CD8-positive, alpha-beta memory T cell (primary cell): ENCODE measurements around the gene TBC1D5. TPM values are rescaled to one million over a fixed set of nuclear protein-coding genes. Genes with fewer than 3 reads are reported as not detected.
A peak's percentile ranks its signal among the peaks of the same experiment; 100 is the strongest.
"Not testable (repeated sequence)": the region's sequence is repeated elsewhere in the genome, so short reads cannot be mapped to it uniquely, and the experiment has no call there.

ENCODE experiments used
- CTCF ChIA-PET: fragments of 350-600 bp; sonication (Branson Sonifier 250); formaldehyde crosslinking; loops from one replicate; lab custom pipeline; 2021; ENCODE audit warnings: antibody characterized with exemption; lab: Charles Lee
- POLR2A ChIA-PET: fragments of 350-600 bp; sonication (Branson Sonifier 250); formaldehyde crosslinking; loops from one replicate; lab custom pipeline; 2021; ENCODE audit warnings: antibody characterized with exemption; lab: Charles Lee
- DNase-seq, 5 donors: peaks; one replicate each; pipeline versions ENCODE4 v3.0.0 to v3.0.0-alpha.2; 2020 to 2022; ENCODE audit warnings: mixed read lengths in 1 of 5
- H3K27ac ChIP-seq: one replicate; pipeline ENCODE4 v1.7.0; 2013; ENCODE audit warnings: low read depth, mild to moderate bottlenecking, low read length, moderate library complexity
- H3K27me3 ChIP-seq: 2 replicates; pipeline ENCODE4 v1.7.0; 2013; ENCODE audit warnings: low read length, mild to moderate bottlenecking; ENCODE audit not compliant: insufficient read depth, poor library complexity, severe bottlenecking
- H3K36me3 ChIP-seq: 2 replicates; pipeline ENCODE4 v1.7.0; 2013; ENCODE audit warnings: mild to moderate bottlenecking, low read length, moderate library complexity; ENCODE audit not compliant: insufficient read depth
- H3K4me1 ChIP-seq: 2 replicates; pipeline ENCODE4 v1.7.0; 2013; ENCODE audit warnings: mild to moderate bottlenecking, low read length, moderate library complexity; ENCODE audit not compliant: insufficient read depth
- H3K4me3 ChIP-seq: 2 replicates; pipeline ENCODE4 v1.7.0; 2013; ENCODE audit warnings: mild to moderate bottlenecking, low read length
- H3K9me3 ChIP-seq: 2 replicates; pipeline ENCODE4 v1.7.0; 2013; ENCODE audit warnings: mild to moderate bottlenecking, low read length
- H3K27ac Mint-ChIP-seq, 8 donors: one replicate each; pipeline ENCODE4 v1.8.0; 2020 to 2021; ENCODE audit warnings: mixed read lengths in 8 of 8, mild to moderate bottlenecking in 6 of 8, inconsistent platforms in 3 of 8, moderate library complexity in 3 of 8
- H3K27me3 Mint-ChIP-seq, 2 donors: one replicate each; pipeline ENCODE4 v1.8.0; 2020 to 2021; ENCODE audit warnings: mixed read lengths in 2 of 2, mild to moderate bottlenecking in 1 of 2, moderate library complexity in 1 of 2
- H3K36me3 Mint-ChIP-seq, 3 donors: one replicate each; pipeline ENCODE4 v1.8.0; 2020 to 2021; ENCODE audit warnings: mixed read lengths in 3 of 3, inconsistent platforms in 1 of 3, mild to moderate bottlenecking in 1 of 3
- H3K4me1 Mint-ChIP-seq, 3 donors: one replicate each; pipeline ENCODE4 v1.8.0; 2020 to 2021; ENCODE audit warnings: mixed read lengths in 3 of 3, inconsistent platforms in 1 of 3, mild to moderate bottlenecking in 1 of 3
- H3K4me3 Mint-ChIP-seq, 7 donors: one replicate each; pipeline ENCODE4 v1.8.0; 2020 to 2021; ENCODE audit warnings: mixed read lengths in 7 of 7, mild to moderate bottlenecking in 6 of 7, moderate library complexity in 4 of 7, inconsistent platforms in 2 of 7
- H3K9me3 Mint-ChIP-seq, 5 donors: one replicate each; pipeline ENCODE4 v1.8.0; 2020 to 2022; ENCODE audit warnings: mixed read lengths in 5 of 5, mild to moderate bottlenecking in 3 of 5, moderate library complexity in 2 of 5, inconsistent platforms in 1 of 5
- polyA plus RNA-seq: library from polyadenylated mRNA; unstranded; fragments of 300-500 nt; fragmentation: Illumina TruSeq; gene quantifications from one replicate; pipeline ENCODE4 v1.2.3, GENCODE V29; 2021
- total RNA-seq, 2 experiments: library from RNA; stranded (reverse); gene quantifications; one replicate each; pipeline ENCODE4 v1.2.3, GENCODE V29; 2021

The TBC1D5 gene
- total and polyA plus RNA-seq, 3 experiments from 2014 or later, result 35.8 to 45.1 (median 40.0) TPM

DNA sequence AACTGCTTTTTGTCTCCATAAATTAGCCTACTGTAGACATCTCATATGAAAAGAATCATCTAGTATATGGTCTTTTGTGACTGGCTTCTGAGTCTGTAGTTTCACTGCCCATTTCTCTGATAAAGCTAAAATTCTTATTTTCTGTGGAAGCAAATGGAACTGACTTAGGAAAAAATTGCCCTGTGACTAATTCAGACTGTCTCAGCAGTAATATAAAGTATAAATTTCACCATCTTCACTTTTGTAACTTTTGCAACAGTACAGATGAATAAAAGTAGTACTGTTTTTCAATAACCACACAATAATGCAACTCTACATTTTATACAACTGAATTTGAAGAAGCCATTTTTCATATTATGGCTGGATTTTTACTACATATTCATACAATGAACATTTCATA lies 104.1 kb downstream of the TBC1D5 start:
- Mint-ChIP-seq H3K4me1 (peaks cover 5 to 32% (median 14%) of the 10 kb centered on the region in 3 donors), H3K36me3 (peaks cover 0 to 4% (median 0%) of the 10 kb centered on the region in 3 donors), H3K27me3 (no peaks in the 10 kb centered on the region), H3K4me3 (no peak overlapping the region), H3K9me3 (no peaks in the 10 kb centered on the region), H3K27ac (no peak overlapping the region)
- Histone ChIP-seq H3K9me3 (no peaks in the 10 kb centered on the region), H3K4me3 (no peak overlapping the region), H3K27ac (no peak overlapping the region), H3K27me3 (no peaks in the 10 kb centered on the region), H3K36me3 (no peaks in the 10 kb centered on the region), H3K4me1 (no peaks in the 10 kb centered on the region)
- ChIA-PET CTCF (interaction anchor here (1.2 kb wide), 1 partner anchor 9 kb away, joined by 3 read pairs; no protein-coding TSS in a partner anchor), POLR2A (no interaction called here)
- DNase-seq, result no peak

DNA sequence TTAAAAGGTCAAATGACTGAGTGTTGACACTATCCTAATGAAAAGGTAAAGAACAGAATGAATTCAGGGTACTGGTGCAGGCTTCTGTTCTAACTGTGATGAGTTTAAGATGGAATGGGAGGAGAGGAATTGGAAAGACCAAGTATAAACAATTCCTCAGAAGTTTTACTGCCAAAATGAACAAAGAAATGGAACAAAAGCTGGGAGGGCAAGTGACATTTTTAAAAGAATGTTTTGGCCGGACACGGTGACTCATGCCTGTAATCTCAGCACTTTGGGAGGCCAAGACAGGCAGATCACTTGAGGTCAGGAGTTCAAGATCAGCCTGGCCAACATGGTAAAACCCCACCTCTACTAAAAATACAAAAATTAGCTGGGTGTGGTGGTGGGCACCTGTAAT lies 106.8 kb downstream of the TBC1D5 start:
- H3K4me3 Mint-ChIP-seq, H3K4me3 ChIP-seq, H3K36me3 ChIP-seq, DNase-seq, H3K27me3 ChIP-seq, POLR2A ChIA-PET, H3K4me1 ChIP-seq, CTCF ChIA-PET, H3K27me3 Mint-ChIP-seq, H3K9me3 Mint-ChIP-seq, H3K9me3 ChIP-seq, H3K27ac Mint-ChIP-seq, H3K36me3 Mint-ChIP-seq, H3K27ac ChIP-seq: not testable (repeated sequence)
- peaks cover 20 to 49% (median 23%) of the 10 kb centered on the region in 3 donors for H3K4me1 Mint-ChIP-seq

- no peaks in the 10 kb centered on the region for H3K36me3 ChIP-seq
- no peak for DNase-seq
- POLR2A ChIA-PET, result no interaction called here
- no peaks in the 10 kb centered on the region for H3K27me3 ChIP-seq
- Mint-ChIP-seq H3K4me3 (no peak overlapping the region), H3K36me3 (peaks cover 0 to 5% (median 5%) of the 10 kb centered on the region in 3 donors), H3K27ac (no peak overlapping the region), H3K27me3 (no peaks in the 10 kb centered on the region), H3K9me3 (no peaks in the 10 kb centered on the region), H3K4me1 (peaks cover 19 to 53% (median 22%) of the 10 kb centered on the region in 3 donors)
- CTCF ChIA-PET, result no interaction called here
- peaks cover 8% of the 10 kb centered on the region for H3K4me1 ChIP-seq
- no peak overlapping the region for H3K27ac ChIP-seq
- H3K9me3 ChIP-seq, result no peaks in the 10 kb centered on the region
- H3K4me3 ChIP-seq, result no peak overlapping the region
These were observed 107.5 kb downstream of the TBC1D5 start for GRCh38 chr3:17634964-17635363.

DNA sequence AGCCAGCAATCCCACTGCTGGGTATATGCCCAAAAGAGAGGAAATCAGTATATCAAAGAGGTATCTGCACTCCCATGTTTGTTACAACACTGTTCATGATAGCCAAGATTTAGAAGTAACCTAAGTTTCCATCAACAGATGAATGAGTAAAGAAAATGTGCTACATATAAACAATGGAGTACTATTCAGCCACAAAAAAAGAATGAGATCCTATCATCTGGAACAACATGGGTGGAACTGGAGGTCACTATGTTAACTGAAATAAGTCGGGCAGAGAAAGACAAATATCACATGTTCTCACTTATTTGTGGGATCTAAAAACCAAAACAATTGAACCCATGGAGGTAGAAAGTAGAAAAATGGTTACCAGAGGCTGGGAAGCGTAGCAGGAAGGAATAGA lies 108.2 kb downstream of the TBC1D5 start:
- no peak for DNase-seq
- no peak overlapping the region for H3K27ac Mint-ChIP-seq
- POLR2A ChIA-PET, result no interaction called here
- H3K4me3 Mint-ChIP-seq, result no peak overlapping the region
- Histone ChIP-seq H3K27me3 (no peaks in the 10 kb centered on the region), H3K4me1 (peaks cover 8% of the 10 kb centered on the region), H3K4me3 (no peak overlapping the region), H3K27ac (no peak overlapping the region), H3K36me3 (no peaks in the 10 kb centered on the region), H3K9me3 (no peaks in the 10 kb centered on the region)
- peaks cover 14 to 51% (median 19%) of the 10 kb centered on the region in 3 donors for H3K4me1 Mint-ChIP-seq
- H3K9me3 Mint-ChIP-seq, result no peaks in the 10 kb centered on the region
- peaks cover 0 to 5% (median 3%) of the 10 kb centered on the region in 3 donors for H3K36me3 Mint-ChIP-seq
- CTCF ChIA-PET, result no interaction called here
- no peaks in the 10 kb centered on the region for H3K27me3 Mint-ChIP-seq

DNA sequence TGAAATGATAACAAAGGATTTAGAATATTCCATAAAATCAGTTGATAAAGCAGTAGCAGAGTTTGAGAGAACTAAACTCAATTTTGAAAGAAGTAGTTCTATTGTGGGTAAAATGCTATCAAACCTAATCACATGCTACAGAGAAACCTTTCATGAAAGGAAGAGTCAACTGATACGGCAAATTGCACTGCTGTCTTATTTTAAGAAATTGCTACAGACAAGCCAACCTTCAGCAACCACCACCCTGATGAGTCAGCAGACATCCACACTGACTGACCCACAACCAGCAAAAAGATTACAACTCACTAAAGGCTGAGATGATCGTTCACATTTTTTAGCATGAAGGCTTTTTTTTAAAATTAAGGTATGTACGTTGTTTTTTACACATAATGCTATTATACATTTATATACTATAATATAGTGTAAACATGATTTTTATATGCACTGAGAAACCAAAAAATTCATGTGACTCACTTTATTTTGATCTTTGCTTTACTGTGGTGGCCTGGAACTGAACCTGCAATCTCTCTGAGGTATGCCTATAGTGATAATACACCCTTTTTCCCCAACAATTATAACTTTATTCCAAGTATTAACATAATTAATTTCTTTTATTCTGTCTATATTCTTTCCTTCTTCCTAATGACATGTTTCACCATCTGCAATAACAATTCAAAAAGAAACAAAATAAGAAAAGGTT lies 109.9 kb downstream of the TBC1D5 start:
- H3K36me3 Mint-ChIP-seq, result peaks cover 0 to 5% (median 3%) of the 10 kb centered on the region in 3 donors
- POLR2A ChIA-PET, result no interaction called here
- Histone ChIP-seq H3K27ac (no peak overlapping the region), H3K36me3 (no peaks in the 10 kb centered on the region), H3K4me3 (no peak overlapping the region), H3K4me1 (peaks cover 8% of the 10 kb centered on the region), H3K9me3 (no peaks in the 10 kb centered on the region), H3K27me3 (no peaks in the 10 kb centered on the region)
- H3K4me3 Mint-ChIP-seq, result no peak overlapping the region
- peaks cover 15 to 51% (median 17%) of the 10 kb centered on the region in 3 donors for H3K4me1 Mint-ChIP-seq
- CTCF ChIA-PET, result no interaction called here
- peak overlapping the region in 1 of 8 donors; percentile 41 for H3K27ac Mint-ChIP-seq
- H3K27me3 Mint-ChIP-seq, result no peaks in the 10 kb centered on the region
- no peaks in the 10 kb centered on the region for H3K9me3 Mint-ChIP-seq
- DNase-seq, result no peak

- Mint-ChIP-seq H3K9me3 (no peaks in the 10 kb centered on the region), H3K36me3 (peaks cover 0 to 5% (median 3%) of the 10 kb centered on the region in 3 donors), H3K4me3 (no peak overlapping the region), H3K27me3 (no peaks in the 10 kb centered on the region), H3K4me1 (peaks cover 24 to 59% (median 25%) of the 10 kb centered on the region in 3 donors), H3K27ac (no peak overlapping the region)
- peaks cover 8% of the 10 kb centered on the region for H3K4me1 ChIP-seq
- no peak overlapping the region for H3K4me3 ChIP-seq
- ChIA-PET POLR2A (no interaction called here), CTCF (no interaction called here)
- no peaks in the 10 kb centered on the region for H3K27me3 ChIP-seq
- no peaks in the 10 kb centered on the region for H3K36me3 ChIP-seq
- no peak overlapping the region for H3K27ac ChIP-seq
- DNase-seq, result no peak
- H3K9me3 ChIP-seq, result no peaks in the 10 kb centered on the region
These were observed 110.8 kb downstream of the TBC1D5 start for GRCh38 chr3:17631609-17632008.

- peaks cover 3 to 5% (median 3%) of the 10 kb centered on the region in 3 donors for H3K36me3 Mint-ChIP-seq
- POLR2A ChIA-PET, result no interaction called here
- no peaks in the 10 kb centered on the region for H3K36me3 ChIP-seq
- no peaks in the 10 kb centered on the region for H3K9me3 Mint-ChIP-seq
- no peak overlapping the region for H3K4me3 ChIP-seq
- H3K27me3 ChIP-seq, result no peaks in the 10 kb centered on the region
- H3K27ac Mint-ChIP-seq, result no peak overlapping the region
- no peaks in the 10 kb centered on the region for H3K9me3 ChIP-seq
- H3K4me1 ChIP-seq, result peaks cover 8% of the 10 kb centered on the region
- no peak for DNase-seq
- no peaks in the 10 kb centered on the region for H3K27me3 Mint-ChIP-seq
- no peak overlapping the region for H3K4me3 Mint-ChIP-seq
- CTCF ChIA-PET, result interaction anchor here (1.2 to 1.6 kb wide), 3 partner anchors 9 to 212 kb away, joined by 3 to 5 read pairs (median 3); no protein-coding TSS in a partner anchor
- H3K4me1 Mint-ChIP-seq, result peaks cover 28 to 61% (median 33%) of the 10 kb centered on the region in 3 donors
- H3K27ac ChIP-seq, result no peak overlapping the region
These were observed 113.0 kb downstream of the TBC1D5 start for GRCh38 chr3:17629400-17629799.

DNA sequence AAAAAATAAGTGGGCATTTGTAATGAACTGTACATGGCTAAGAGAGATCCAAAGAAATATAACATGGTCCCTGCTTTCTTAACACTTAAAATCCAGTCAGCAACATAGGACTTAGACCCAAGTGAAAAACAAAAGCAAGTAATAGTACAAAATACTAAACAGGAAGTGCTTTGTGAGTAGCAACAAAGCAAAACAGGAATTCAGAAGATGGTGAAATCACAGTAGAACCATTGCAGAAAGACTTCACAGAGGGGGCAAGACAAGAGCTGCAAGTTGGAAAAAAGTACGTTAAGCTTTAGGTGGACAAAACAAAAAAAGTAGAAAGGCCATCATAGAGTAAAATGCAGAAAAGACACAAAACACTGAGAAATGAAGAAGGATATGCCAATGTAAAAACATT lies 116.0 kb downstream of the TBC1D5 start:
- no peak overlapping the region for H3K4me3 Mint-ChIP-seq
- peaks cover 0 to 1% of the 10 kb centered on the region in 2 donors for H3K27me3 Mint-ChIP-seq
- DNase-seq, result no peak
- H3K27me3 ChIP-seq, result no peaks in the 10 kb centered on the region
- no peaks in the 10 kb centered on the region for H3K9me3 Mint-ChIP-seq
- H3K27ac ChIP-seq, result no peak overlapping the region
- no peaks in the 10 kb centered on the region for H3K9me3 ChIP-seq
- peak overlapping the region in 3 of 8 donors; percentile 3 to 20 (median 3) for H3K27ac Mint-ChIP-seq
- ChIA-PET POLR2A (no interaction called here), CTCF (no interaction called here)
- peaks cover 18 to 37% (median 23%) of the 10 kb centered on the region in 3 donors for H3K4me1 Mint-ChIP-seq
- H3K4me3 ChIP-seq, result no peak overlapping the region
- peaks cover 2 to 20% (median 13%) of the 10 kb centered on the region in 3 donors for H3K36me3 Mint-ChIP-seq
- H3K36me3 ChIP-seq, result peaks cover 5% of the 10 kb centered on the region
- H3K4me1 ChIP-seq, result peaks cover under 1% of the 10 kb centered on the region
